GM19193 (cell line): ENCODE data around the gene SERINC2.

Experiments used
- POLR2A ChIP-seq: IDR thresholded peaks from 4 replicates; pipeline ENCODE4 v1.6.1; 2011; ENCODE audit not compliant: insufficient read depth, insufficient read length; ENCODE audit errors: extremely low read depth

The SERINC2 gene

GRCh38 chr1:31378001-31378400 is 35.0 kb upstream of the SERINC2 start:
- TF ChIP-seq POLR2A = no peak

DNA sequence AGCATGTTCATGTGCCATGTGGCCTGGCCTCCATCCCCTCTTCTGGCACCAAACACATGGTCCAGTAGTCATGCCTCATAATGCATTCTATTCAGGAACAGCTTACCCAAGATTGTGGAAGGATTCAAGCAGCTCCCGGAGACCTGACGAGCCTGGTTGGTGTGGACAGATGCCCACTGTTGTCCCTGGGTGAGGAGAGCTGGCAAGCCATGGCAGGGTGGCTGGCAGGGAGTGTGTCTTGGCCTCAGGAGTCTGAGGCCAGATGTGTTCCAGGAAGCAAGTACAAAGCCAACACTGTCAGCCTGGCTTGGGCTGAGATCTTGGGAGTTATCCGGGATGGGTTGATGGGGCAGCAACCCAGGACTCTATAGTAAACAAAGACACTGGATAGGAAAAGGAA is 32.8 kb upstream of the SERINC2 start:
- TF ChIP-seq POLR2A = no peak

GRCh38 chr1:31381394-31382294 is 31.4 kb upstream of the SERINC2 start:
- no peak for TF ChIP-seq POLR2A

DNA sequence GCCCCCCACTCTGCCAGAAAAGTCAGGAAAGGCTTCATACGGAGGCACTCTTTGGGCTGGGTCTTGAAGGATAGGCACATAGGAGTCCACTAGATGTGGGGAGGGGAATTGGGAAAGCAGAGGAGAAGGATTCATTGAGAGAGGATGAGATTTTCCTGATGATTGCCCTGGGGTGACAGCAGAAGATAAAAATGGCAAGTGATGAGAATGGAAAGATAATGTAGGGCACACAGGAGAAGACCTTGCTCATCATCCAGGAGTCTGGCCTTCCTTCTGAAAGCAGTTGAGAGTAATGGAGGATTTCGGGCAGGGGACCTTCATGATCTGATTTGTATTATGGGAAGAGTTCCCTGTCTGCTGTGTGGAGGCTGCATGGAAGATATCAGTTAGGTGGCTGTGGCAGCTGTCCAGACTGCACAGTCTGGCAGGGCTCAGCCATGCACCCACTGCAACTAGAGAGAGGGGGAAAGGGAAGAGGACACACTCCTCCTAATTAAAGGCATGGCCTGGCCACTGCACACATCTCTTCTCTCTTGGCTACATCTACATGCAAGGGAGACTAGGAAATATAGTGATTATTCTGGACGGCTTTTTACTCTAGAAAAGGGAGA is 30.5 kb upstream of the SERINC2 start:
- TF ChIP-seq POLR2A = no peak

- no peak for TF ChIP-seq POLR2A
Measured at GRCh38 chr1:31383967-31384366, 29.0 kb upstream of the SERINC2 start.

DNA sequence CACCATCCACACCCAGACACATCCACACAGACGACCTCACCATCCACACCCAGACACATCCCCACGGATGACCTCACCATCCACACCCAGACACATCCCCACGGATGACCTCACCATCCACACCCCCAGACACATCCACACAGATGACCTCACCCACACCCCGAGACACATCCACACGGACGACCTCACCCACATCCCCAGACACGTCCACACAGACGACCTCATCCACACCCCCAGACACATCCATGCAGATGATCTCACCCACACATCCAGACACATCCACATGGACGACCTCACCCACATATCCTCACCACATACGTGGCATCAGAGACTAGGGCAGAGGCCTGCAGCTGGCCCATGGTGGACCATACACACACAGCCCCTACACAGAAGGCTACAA is 25.4 kb upstream of the SERINC2 start:
- TF ChIP-seq POLR2A = no peak

DNA sequence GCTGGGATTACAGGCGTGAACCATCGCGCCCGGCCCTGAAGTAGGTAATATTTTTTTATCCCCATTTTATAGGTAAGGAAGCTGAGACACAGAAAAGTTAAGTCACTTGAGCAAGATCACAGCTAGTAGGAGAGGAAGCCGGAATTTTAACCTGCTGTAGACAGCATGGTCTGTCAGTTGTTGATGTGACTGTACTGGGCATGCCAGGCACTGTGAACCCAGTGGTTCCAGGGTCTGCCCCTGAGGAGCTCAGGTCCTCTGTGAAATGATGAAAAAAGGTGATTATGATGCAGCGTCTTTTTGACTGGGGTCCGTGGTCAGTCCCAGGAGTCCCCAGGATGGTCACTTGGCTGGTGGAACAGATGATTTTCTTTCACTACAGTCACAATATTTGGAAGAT is 23.4 kb upstream of the SERINC2 start:
- TF ChIP-seq POLR2A = no peak

DNA sequence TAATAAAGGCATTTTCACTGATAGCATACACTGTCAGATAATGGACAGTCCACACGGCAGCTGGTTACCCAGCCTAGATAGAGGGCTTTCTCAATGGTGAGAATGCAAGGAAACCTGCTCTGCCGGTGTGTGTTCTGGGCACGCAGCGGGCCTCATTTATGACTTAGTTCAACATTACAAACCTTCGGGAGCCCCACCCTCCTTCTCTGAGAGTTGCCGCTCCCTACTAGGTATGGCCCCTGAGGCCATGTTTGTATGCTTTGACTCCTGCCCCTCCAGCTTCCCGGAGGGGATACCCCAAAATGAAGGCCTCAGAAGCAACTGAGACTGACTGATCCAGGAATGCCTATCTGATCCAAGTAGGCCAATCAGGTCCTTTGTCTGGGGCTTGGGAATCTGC is 22.9 kb upstream of the SERINC2 start:
- TF ChIP-seq POLR2A = no peak

DNA sequence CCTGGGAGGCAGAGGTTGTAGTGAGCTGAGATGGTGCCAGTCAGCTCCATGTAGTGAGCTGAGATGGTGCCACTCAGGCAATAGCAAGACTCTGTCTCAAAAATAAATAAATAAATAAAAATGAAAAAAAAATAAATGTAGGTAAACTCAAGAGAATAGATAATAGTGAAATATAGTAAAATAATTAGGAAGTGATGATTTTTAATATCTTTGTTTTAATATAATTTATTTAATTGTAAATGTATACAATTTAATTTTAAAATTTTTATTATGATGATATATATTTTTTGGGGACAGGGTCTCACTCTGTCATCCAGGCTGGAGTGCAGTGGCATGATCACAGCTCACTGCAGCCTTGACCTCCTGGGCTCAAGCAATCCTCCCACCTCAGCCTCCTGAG is 19.6 kb upstream of the SERINC2 start:
- TF ChIP-seq POLR2A = no peak

- TF ChIP-seq POLR2A = peak; percentile 25
Measured at GRCh38 chr1:31394584-31395193, 18.3 kb upstream of the SERINC2 start.

GRCh38 chr1:31396633-31397351 is 16.2 kb upstream of the SERINC2 start:
- TF ChIP-seq POLR2A = no peak

- TF ChIP-seq POLR2A = no peak
Measured at GRCh38 chr1:31397360-31398095, 15.5 kb upstream of the SERINC2 start.

- no peak for TF ChIP-seq POLR2A
Measured at GRCh38 chr1:31398246-31398645, 14.8 kb upstream of the SERINC2 start.

GRCh38 chr1:31399976-31400375 is 13.0 kb upstream of the SERINC2 start:
- no peak for TF ChIP-seq POLR2A
